Transverse colon (tissue), 4 donors: ENCODE measurements around the gene POLR2A. TPM values are rescaled to one million over a fixed set of nuclear protein-coding genes. Genes with fewer than 3 reads are reported as not detected.
A peak's percentile ranks its signal among the peaks of the same experiment; 100 is the strongest.

Experiments used
- DNase-seq: peaks from one replicate; pipeline ENCODE4 v3.0.0-alpha.2; 2019
- H3K27ac ChIP-seq, 4 donors: fragments of 200-600 bp; sonication (generic); 2 replicates each; pipeline ENCODE4 v1.5.1; 2016 to 2018; ENCODE audit warnings: inconsistent platforms in 4 of 4
- H3K27me3 ChIP-seq: fragments of 200-600 bp; sonication (generic); 2 replicates; pipeline ENCODE4 v1.5.1; 2017; ENCODE audit warnings: inconsistent platforms
- H3K36me3 ChIP-seq, 4 donors: fragments of 200-600 bp; sonication (generic); 2 replicates each; pipeline ENCODE4 v1.5.1; 2017 to 2019; ENCODE audit warnings: inconsistent platforms in 4 of 4
- H3K4me1 ChIP-seq, 4 donors: fragments of 200-600 bp; sonication (generic); 2 replicates each; pipeline ENCODE4 v1.5.1; 2017 to 2020; ENCODE audit warnings: inconsistent platforms in 4 of 4
- H3K4me3 ChIP-seq, 4 donors: fragments of 200-600 bp; sonication (generic); 1 replicate in 1 of 4; 2 replicates in 3 of 4; pipeline versions ENCODE4 v1.5.1 to v1.6.1; 2017 to 2019; ENCODE audit warnings: inconsistent platforms in 4 of 4
- H3K9me3 ChIP-seq, 2 donors: fragments of 200-600 bp; sonication (generic); 2 replicates each; pipeline ENCODE4 v1.5.1; 2017 to 2019; ENCODE audit warnings: inconsistent platforms in 2 of 2
- CTCF ChIP-seq, 5 experiments: fragments of 200-600 bp in 3 of 5; fragments of 450-650 bp in 2 of 5; sonication (generic) in 3 of 5; IDR thresholded peaks; 1 replicate in 2 of 5; 2 replicates in 3 of 5; pipeline ENCODE4 v1.5.1; 2016 to 2017; ENCODE audit warnings: antibody characterized with exemption in 5 of 5, inconsistent platforms in 3 of 5, mild to moderate bottlenecking in 2 of 5, moderate library complexity in 1 of 5
- EP300 ChIP-seq: sonication (generic); formaldehyde crosslinking; IDR thresholded peaks from one replicate; pipeline ENCODE4 v1.6.1; 2017; ENCODE audit warnings: antibody characterized with exemption, low read depth
- POLR2A ChIP-seq: fragments of 450-650 bp; IDR thresholded peaks from one replicate; pipeline ENCODE4 v1.6.1; 2016; ENCODE audit warnings: antibody characterized with exemption, mild to moderate bottlenecking, moderate library complexity
- POLR2AphosphoS5 ChIP-seq, 3 donors: sonication (generic); formaldehyde crosslinking; IDR thresholded peaks; one replicate each; pipeline ENCODE4 v1.6.1; 2016; ENCODE audit warnings: antibody characterized with exemption in 3 of 3
- WGBS, 2 donors: methylation state at CpG; one replicate each; pipeline ENCODE4 v1.1.5; 2018; ENCODE audit warnings: low coverage in 1 of 2; 5-methylcytosine and 5-hydroxymethylcytosine counted together
- in situ Hi-C, 4 donors: fragments of 200-750 bp; cut with MboI; loops; one replicate each; pipeline versions ENCODE4 v1.15.0 to v1.15.1; 2017; ENCODE audit warnings: low sequenced_read_pairs in 3 of 4, low pct_ligation_motif_present in 1 of 4, low pct_unique_long_range_greater_than_20kb in 1 of 4
- intact Hi-C: fragments of 100-400 bp; cut with DNase I; formaldehyde crosslinking; loops from one replicate; pipeline ENCODE4 v1.15.1; 2023; ENCODE audit warnings: low total_unique reads
- total RNA-seq, 4 donors: library from RNA; depleted of rRNA; stranded (reverse); fragments of >200 nt; gene quantifications; one replicate each; pipeline ENCODE4 v1.1.0, GENCODE V29; 2016

POLR2A gene
- 100 to 1,000 TPM in 3 of 4 donors, 10 to 100 TPM in 1; 91.3 to 321 (median 127) TPM for total RNA-seq

GRCh38 chr17:7484067-7484918 lies at the start of gene POLR2A:
POLR2A (plus strand) TSS chr17:7484366.
- in situ Hi-C loops: no loop called here
- H3K4me1 ChIP-seq: peaks cover 25 to 58% (median 40%) of the 10 kb centered on the region in 4 donors

GRCh38 chr17:7435676-7436555 lies 48.2 kb upstream of the POLR2A start:
- peak overlapping the region; percentile 82 to 90 (median 87) for H3K27ac ChIP-seq
- H3K9me3 ChIP-seq: no peaks in the 10 kb centered on the region
- intact Hi-C loops: no loop called here
- peak overlapping the region; percentile 33 to 79 (median 53) for H3K4me3 ChIP-seq
- H3K36me3 ChIP-seq: no peaks in the 10 kb centered on the region
- peaks cover 32% of the 10 kb centered on the region for H3K27me3 ChIP-seq
- 7% methylated on average over 48 of the region's 49 CpGs; no CpG with 5 or more reads in 1 of the 2 donors for WGBS, 2 donors
- in situ Hi-C loops: loop anchor here in 2 of 4 donors (10.0 kb wide), 2 partner anchors 71 to 81 kb away; partner anchors contain the start of genes KCTD11 (in 1 of the 2) and TMEM95 (in 1 of the 2)
- TF ChIP-seq POLR2AphosphoS5 (IDR thresholded peaks at IDR 0.05) (peak in 1 of 3 donors; percentile 14), POLR2A (peak; percentile 43), EP300 (no peak), CTCF (IDR thresholded peaks at IDR 0.05) (peak in 3 of 5 experiments; percentile 24 to 25 (median 24))
- DNase-seq: peak; percentile 69
- H3K4me1 ChIP-seq: peaks cover 26 to 51% (median 42%) of the 10 kb centered on the region in 4 donors

More at GRCh38 chr17:7484067-7484918, at the start of gene POLR2A:
- Histone ChIP-seq H3K9me3 (no peaks in the 10 kb centered on the region), H3K4me3 (peak within 1 kb of the TSS; percentile 61 to 78 (median 67)), H3K36me3 (no peaks in the 10 kb centered on the region), H3K27ac (peak within 1 kb of the TSS; percentile 97 to 99 (median 98)), H3K27me3 (no peaks in the 10 kb centered on the region)
- TF ChIP-seq POLR2A: peak; percentile 100
- TF ChIP-seq POLR2AphosphoS5 (IDR thresholded peaks at IDR 0.05): peak; percentile 100
- peak; percentile 53 for TF ChIP-seq EP300
- TF ChIP-seq CTCF (IDR thresholded peaks at IDR 0.05): peak in 2 of 5 experiments; percentile 7 to 16
- 0 to 1% methylated on average over 28 to 61 of the region's 64 CpGs for WGBS, 2 donors
- intact Hi-C loops: loop anchor here (2.0 kb wide), 1 partner anchor 45 kb away; the partner anchor contains the start of gene FGF11
- DNase-seq: peak; percentile 99

GRCh38 chr17:7436556-7437368 lies 47.4 kb upstream of the POLR2A start:
- intact Hi-C loops (loop anchor here (1.0 kb wide), 1 partner anchor 80 kb away; no protein-coding TSS in a partner anchor), in situ Hi-C loops (loop anchor here in 2 of 4 donors (10.0 kb wide), 2 partner anchors 72 to 82 kb away; partner anchors contain the start of genes KCTD11 (in 1 of the 2) and TMEM95 (in 1 of the 2))
- Histone ChIP-seq H3K27ac (peak overlapping the region; percentile 82 to 90 (median 87)), H3K4me3 (peak overlapping the region; percentile 18 to 79 (median 36)), H3K4me1 (peaks cover 26 to 51% (median 43%) of the 10 kb centered on the region in 4 donors), H3K27me3 (peaks cover 40% of the 10 kb centered on the region), H3K36me3 (no peaks in the 10 kb centered on the region), H3K9me3 (no peaks in the 10 kb centered on the region)
- peak; percentile 63 for TF ChIP-seq POLR2A
- peak in 4 of 5 experiments; percentile 70 to 90 (median 81) for TF ChIP-seq CTCF (IDR thresholded peaks at IDR 0.05)
- TF ChIP-seq EP300: no peak
- peak in 2 of 3 donors; percentile 56 to 68 for TF ChIP-seq POLR2AphosphoS5 (IDR thresholded peaks at IDR 0.05)
- 7% methylated on average over 87 of the region's 92 CpGs; no CpG with 5 or more reads in 1 of the 2 donors for whole genome bisulfite sequencing, 2 donors
- peak; percentile 88 for DNase-seq
